HG03045 (cell line): ENCODE measurements around the gene PFDN5.
"Not testable (repeated sequence)": the region's sequence is repeated elsewhere in the genome, so short reads cannot be mapped to it uniquely, and the experiment has no call there.

ENCODE experiments used
- ATAC-seq: cut with Tn5 transposase; IDR thresholded peaks from one replicate; pipeline ENCODE4 v1.9.1; 2021; ENCODE audit warnings: mild to moderate bottlenecking, moderate library complexity; ENCODE audit not compliant: unreplicated experiment

Gene PFDN5

GRCh38 chr12:53286448-53286847, 8.9 kb upstream of the PFDN5 start:
- ATAC-seq: no peak

- peak; percentile 49 for ATAC-seq
Observed at GRCh38 chr12:53287741-53288216, 7.6 kb upstream of the PFDN5 start.

- ATAC-seq: no peak
Observed at GRCh38 chr12:53288322-53288721, 7.0 kb upstream of the PFDN5 start.

- no peak for ATAC-seq
Observed at GRCh38 chr12:53289891-53290290, 5.5 kb upstream of the PFDN5 start.

- ATAC-seq: no peak
Observed at GRCh38 chr12:53290661-53291060, 4.7 kb upstream of the PFDN5 start.

GRCh38 chr12:53292426-53292825, 2.9 kb upstream of the PFDN5 start:
- no peak for ATAC-seq

GRCh38 chr12:53295891-53296219, 513 bp downstream of the PFDN5 start:
- no peak for ATAC-seq

- not testable (repeated sequence) for ATAC-seq
Observed at GRCh38 chr12:53297106-53297505, 1.8 kb downstream of the PFDN5 start.

- ATAC-seq: no peak
Observed at GRCh38 chr12:53298164-53298563, 2.8 kb downstream of the PFDN5 start.

GRCh38 chr12:53299101-53299453, 3.7 kb downstream of the PFDN5 start:
- no peak for ATAC-seq

- ATAC-seq: peak; percentile 73
Observed at GRCh38 chr12:53299454-53300180, 4.3 kb downstream of the PFDN5 start, which contains the start of gene MYG1. MYG1 (plus strand) TSS chr12:53299695; CDS start chr12:53299738, 43 bp downstream.

GRCh38 chr12:53300187-53300586, 4.8 kb downstream of the PFDN5 start:
- no peak for ATAC-seq

- ATAC-seq: no peak
Observed at GRCh38 chr12:53302903-53303302, 7.6 kb downstream of the PFDN5 start.

- ATAC-seq: no peak
Observed at GRCh38 chr12:53306826-53307225, 11.5 kb downstream of the PFDN5 start.

- no peak for ATAC-seq
Observed at GRCh38 chr12:53308276-53308675, 12.9 kb downstream of the PFDN5 start.

GRCh38 chr12:53313996-53314395, 18.7 kb downstream of the PFDN5 start:
- ATAC-seq: no peak

- ATAC-seq: no peak
Observed at GRCh38 chr12:53320352-53321195, 25.2 kb downstream of the PFDN5 start.

GRCh38 chr12:53324113-53324778, 28.9 kb downstream of the PFDN5 start:
- ATAC-seq: peak; percentile 32

GRCh38 chr12:53324779-53325510, 29.6 kb downstream of the PFDN5 start:
- ATAC-seq: peak; percentile 65

GRCh38 chr12:53325511-53326061, 30.2 kb downstream of the PFDN5 start:
- ATAC-seq: no peak
